ENCODE data around the gene TAF6L. TPM values are rescaled to one million over a fixed set of nuclear protein-coding genes. Genes with fewer than 3 reads are reported as not detected.

TAF6L gene
- total RNA-seq, 1 experiment from 2014 or later = 42.1 TPM

GRCh38 chr11:62791501-62792201, 20.5 kb downstream of the TAF6L start, which contains the start of gene TMEM223 (continued):
- TF ChIP-seq IRF1 (CRISPR knock-in tag; IDR thresholded peaks at IDR 0.05) (peak; percentile 56), TCF7 (CRISPR knock-in tag; IDR thresholded peaks at IDR 0.05; ENCODE audit: low read depth) (peak; percentile 78; the same call in 1 of the 2 replicates), ZNF121 (CRISPR knock-in tag; IDR thresholded peaks at IDR 0.05) (peak; percentile 2; the same call in 1 of the 2 replicates), MAX (CRISPR knock-in tag; IDR thresholded peaks at IDR 0.05) (peak; percentile 86), RELA (CRISPR knock-in tag; IDR thresholded peaks at IDR 0.05; ENCODE audit: borderline replicate concordance) (peak; percentile 92; the same call in 1 of the 2 replicates), ESRRA (CRISPR knock-in tag; IDR thresholded peaks at IDR 0.05; ENCODE audit: borderline replicate concordance) (peak; percentile 84), FOXP4 (CRISPR knock-in tag; IDR thresholded peaks at IDR 0.05) (0 out of 2 replicates have a peak, but pooled peaks have one; percentile 35), NFYB (CRISPR knock-in tag; conservative IDR thresholded peaks at IDR 0.05; ENCODE audit: low read depth) (peak; percentile 21; the same call in 1 of the 2 replicates), ZNF425 (CRISPR knock-in tag; conservative IDR thresholded peaks at IDR 0.05) (no peak), ZSCAN18 (CRISPR knock-in tag; IDR thresholded peaks at IDR 0.05) (no peak), ZNF317 (CRISPR knock-in tag; IDR thresholded peaks at IDR 0.05; ENCODE audit: borderline replicate concordance, low read depth) (0 out of 2 replicates have a peak, but pooled peaks have one; percentile 30), ATF2 (CRISPR knock-in tag; IDR thresholded peaks at IDR 0.05; ENCODE audit: borderline replicate concordance, low read depth) (peak; percentile 48; the same call in 1 of the 2 replicates)

- DNase-seq (ENCODE audit: low spot score) = peak; percentile 38
- CTCF ChIA-PET = interaction anchor here (0.6 to 0.7 kb wide), 3 partner anchors 31 to 1260 kb away, joined by 3 read pairs; partner anchors contain the start of genes LBHD1 and POLR2G
- peak; percentile 8 for ATAC-seq
- peaks cover 30% of the 10 kb centered on the region for H3K4me1 Mint-ChIP-seq
- H3K4me3 Mint-ChIP-seq = peak overlapping the region; percentile 91
- no peaks in the 10 kb centered on the region for H3K9me3 Mint-ChIP-seq
- POLR2A ChIA-PET = interaction anchor here (0.9 to 1.0 kb wide), 3 partner anchors 38 to 49 kb away, joined by 3 to 5 read pairs (median 3); partner anchors contain the start of genes STX5, TEX54 and ZBTB3
- H3K27ac Mint-ChIP-seq = peak overlapping the region; percentile 93
- no peaks in the 10 kb centered on the region; the same call in 1 of the 2 replicates for H3K27me3 Mint-ChIP-seq (ENCODE audit: low read depth)
- peaks cover 59% of the 10 kb centered on the region for H3K36me3 Mint-ChIP-seq
- TF ChIP-seq TP53 (CRISPR knock-in tag; IDR thresholded peaks at IDR 0.05) (no peak), SMAD4 (CRISPR knock-in tag; IDR thresholded peaks at IDR 0.05) (no peak), CREB1 (CRISPR knock-in tag; IDR thresholded peaks at IDR 0.05) (no peak), AFF4 (CRISPR knock-in tag; IDR thresholded peaks at IDR 0.05; ENCODE audit: borderline replicate concordance) (no peak), ZSCAN18 (CRISPR knock-in tag; IDR thresholded peaks at IDR 0.05) (no peak), OVOL2 (CRISPR knock-in tag; IDR thresholded peaks at IDR 0.05; ENCODE audit: borderline replicate concordance) (no peak), NR3C1 (CRISPR knock-in tag; conservative IDR thresholded peaks at IDR 0.05; ENCODE audit: low read depth) (no peak), MXD4 (CRISPR knock-in tag; IDR thresholded peaks at IDR 0.05; ENCODE audit: borderline replicate concordance) (no peak)
These were observed 21.0 kb downstream of the TAF6L start for GRCh38 chr11:62792202-62792575.

Data from WTC11 (cell line).